Suppressor macrophage treated with lipopolysaccharide for 1 hour (primary cell): ENCODE results near the gene ZNF335.
"Not testable (repeated sequence)": the region's sequence is repeated elsewhere in the genome, so short reads cannot be mapped to it uniquely, and the experiment has no call there.

Source experiments
- DNase-seq, 3 donors: peaks; one replicate each; pipeline ENCODE4 v3.0.0-alpha.2; 2020 to 2022

ZNF335 gene

DNA sequence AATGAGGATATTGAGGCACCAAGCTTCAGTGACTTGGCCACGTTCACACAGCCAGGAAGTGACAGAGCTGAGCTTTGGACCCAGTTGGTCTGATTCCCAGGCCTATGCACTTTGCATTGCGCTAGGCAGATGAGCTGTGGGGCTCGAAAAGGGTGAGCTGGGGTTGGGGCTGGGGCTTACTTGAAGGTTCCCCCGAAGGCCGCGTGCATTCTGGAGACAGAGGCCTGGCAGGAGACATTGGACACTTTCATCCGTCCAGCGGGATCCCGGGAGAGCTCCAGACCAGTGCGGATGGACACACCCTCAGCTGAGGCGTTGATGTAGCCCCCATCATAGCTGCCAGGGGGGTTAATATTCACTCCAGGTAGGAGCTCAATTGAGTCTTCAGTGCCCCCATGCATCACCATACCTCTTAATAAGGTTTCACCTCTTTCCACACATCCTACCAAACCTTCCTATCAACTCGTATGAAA, 62.6 kb downstream of the ZNF335 start:
- DNase-seq, result no peak

GRCh38 chr20:45908084-45908483, 63.9 kb downstream of the ZNF335 start:
- no peak for DNase-seq

DNA sequence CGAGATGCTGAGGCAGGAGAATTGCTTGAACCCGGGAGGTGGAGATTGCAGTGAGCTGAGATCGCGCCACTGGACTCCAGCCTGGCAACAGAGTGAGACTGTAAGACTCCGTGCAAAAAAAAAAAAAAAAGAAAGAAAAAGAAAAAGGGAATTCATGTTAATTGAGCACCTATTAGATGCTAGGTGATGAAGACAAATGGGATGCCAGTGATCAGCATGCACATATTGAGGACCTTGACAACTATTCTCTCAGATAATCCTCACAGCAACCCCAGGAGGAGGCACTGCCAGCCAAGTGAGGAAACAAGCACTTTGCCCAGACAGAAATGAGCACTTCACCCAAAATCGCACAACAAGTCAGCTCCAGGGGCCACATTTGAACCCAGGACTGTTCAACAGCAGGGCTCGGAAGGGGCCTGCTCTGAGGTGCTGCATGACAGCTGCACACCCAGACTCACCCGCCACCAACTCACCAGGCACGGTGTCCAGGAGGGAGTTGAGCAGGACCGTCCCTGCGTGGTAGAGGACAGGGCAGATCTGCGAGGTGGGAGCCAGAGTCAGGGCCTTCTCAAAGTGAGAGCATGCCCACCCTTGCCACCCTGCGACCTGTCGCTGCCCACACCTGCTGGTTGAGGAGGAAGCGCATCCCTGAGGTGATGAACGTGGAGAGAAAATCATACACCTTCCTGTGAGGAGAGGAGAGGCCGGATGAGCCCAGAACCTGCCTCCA, 64.6 kb downstream of the ZNF335 start:
- DNase-seq, result no peak

DNA sequence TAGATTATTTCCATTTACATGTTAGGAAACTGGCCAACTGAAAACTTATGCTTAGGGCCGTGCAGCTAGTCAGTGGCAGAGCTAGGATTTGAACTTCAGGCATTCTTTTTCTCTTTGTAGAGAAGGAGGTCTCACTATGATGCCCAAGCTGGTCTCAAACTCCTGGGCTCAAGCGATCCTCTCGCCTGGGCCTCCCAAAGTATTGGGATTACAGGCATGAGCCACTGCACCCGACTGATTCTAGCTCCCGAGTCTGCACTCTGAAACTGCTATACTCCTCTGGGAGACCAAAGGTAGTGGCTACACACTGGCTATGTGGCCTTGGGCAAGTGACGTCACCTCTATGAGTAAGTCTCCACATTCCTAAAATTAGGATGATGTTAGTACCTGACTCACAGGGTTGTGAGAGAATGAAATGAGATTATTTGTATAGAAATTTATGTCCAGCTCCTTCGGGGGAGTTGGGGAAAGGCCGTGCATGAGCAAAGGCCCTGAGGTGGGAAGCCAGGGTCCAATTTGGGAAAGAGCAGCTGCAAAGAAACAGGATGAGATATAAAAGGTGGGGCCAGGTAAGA, 66.4 kb downstream of the ZNF335 start:
- DNase-seq, result no peak

DNA sequence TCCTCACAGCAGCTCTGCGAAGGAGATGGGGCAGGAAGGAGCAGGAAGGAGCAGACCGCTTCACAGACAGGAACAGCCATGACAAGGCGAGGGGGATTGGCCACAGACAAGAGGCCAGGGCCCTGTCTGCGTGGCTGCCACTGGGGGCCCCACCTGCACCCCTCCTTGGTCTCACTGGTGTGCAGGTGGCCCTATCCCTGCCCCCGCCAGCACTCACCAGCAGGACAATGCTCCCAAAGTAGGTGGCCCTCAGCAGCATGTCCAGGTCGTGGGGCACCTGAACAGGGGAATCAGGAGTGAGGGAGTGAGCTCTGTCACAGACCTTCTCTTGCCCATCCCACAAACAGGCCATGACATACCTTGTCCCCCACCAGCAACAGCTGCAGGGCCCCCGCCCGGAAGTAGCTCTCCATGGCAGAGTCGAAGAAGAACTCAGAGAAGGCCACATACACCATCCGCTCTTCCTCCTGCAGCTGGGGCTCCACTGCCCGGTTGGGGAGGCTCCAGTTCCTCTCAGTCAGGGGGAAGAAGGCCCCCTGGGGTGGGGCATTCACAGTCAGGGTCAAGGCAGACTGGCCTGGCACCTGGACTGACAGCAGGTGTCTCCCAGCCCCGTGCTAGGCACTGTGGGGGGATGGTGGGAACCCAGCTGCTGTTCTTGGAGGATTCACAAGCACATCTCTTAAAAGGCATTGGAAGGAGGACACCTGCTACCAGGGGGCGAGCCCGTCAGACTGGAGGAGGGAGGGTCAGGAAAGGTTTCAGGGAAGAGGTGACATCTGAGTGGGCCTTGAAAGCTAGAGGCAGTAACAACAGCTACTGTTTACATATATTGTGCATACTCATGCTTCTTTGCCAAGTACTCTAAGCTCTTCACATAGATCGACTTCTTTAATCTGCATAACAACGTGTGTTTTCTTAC, 67.2 kb downstream of the ZNF335 start:
- no peak for DNase-seq

DNA sequence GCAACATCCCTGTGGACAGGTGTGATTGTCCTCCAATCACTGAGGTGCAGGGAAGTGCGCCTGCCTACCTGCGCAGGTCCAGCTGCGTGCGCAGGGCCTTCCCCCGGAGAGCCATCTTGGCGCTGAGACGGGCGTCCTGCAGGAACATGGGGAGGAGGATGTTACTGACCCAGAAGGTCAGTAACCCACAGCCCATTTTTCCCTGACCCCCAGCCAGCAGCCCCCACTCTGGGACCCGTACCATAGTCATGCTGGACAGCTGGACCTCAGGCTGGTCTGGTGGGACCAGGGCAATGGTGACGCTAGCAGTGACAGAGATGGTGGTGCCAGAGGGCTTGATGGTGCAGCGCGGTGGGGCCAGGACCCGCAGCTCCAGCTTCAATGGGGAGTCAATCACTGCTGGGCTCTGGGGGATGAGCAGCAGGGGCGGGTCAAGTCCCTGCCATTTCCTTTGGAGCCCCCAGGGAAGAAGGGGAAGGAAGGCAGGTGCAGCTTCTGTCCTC, 69.8 kb downstream of the ZNF335 start:
- no peak for DNase-seq

GRCh38 chr20:45901332-45901731, 70.7 kb downstream of the ZNF335 start:
- not testable (repeated sequence) for DNase-seq

DNA sequence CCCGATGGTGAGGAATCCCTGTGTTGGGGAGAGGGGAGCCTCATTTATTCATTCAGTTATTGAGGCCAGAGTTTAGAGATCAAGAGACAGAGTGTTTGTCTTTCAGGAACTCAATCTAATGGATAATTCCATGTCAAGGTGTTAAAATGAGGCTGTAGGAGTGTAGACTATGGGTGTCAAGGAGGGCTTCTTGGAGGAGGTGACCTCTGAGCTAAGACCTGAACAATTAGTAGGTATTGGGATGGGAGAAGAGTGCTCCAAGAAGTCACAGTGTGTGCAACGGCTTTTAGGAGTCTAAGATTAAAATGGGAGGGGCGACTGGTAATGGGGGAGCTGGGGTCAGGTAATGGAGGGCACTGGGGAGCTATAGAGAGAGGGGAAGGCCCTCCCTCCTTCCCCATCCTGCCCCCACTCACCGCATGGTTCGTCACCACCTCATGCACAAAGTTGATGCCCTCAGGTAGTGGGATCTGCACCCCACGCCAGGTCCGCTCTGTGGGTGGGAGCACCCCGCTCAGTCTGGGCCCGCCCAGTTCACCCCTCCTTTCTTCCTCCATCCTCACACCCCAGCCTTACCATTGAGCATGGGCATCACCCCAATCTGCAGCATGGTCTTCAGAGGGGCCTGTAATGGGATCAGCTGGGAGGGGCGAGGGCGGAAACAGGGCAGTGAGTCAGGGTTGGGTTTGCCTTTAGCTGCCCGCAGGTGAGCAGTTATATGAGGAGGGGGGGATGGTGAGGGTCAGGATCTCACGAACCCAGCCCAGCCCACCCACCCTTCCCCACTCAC, 72.8 kb downstream of the ZNF335 start:
- DNase-seq, result no peak
